Loucy (cell line): ENCODE results near the gene KLHL10.

Experiments
- CTCF ChIP-seq: fragments of 200-600 bp; sonication (generic); conservative IDR thresholded peaks from 2 replicates; pipeline ENCODE4 v1.5.1; 2014; ENCODE audit warnings: mild to moderate bottlenecking, antibody characterized with exemption, low read length
- EZH2phosphoT487 ChIP-seq: fragments of 200-600 bp; IDR thresholded peaks from 2 replicates; pipeline ENCODE4 v1.6.1; 2018; ENCODE audit warnings: antibody characterized with exemption, mild to moderate bottlenecking, moderate library complexity, borderline replicate concordance

- no peak for TF ChIP-seq CTCF
- TF ChIP-seq EZH2phosphoT487 = no peak
Observed at GRCh38 chr17:41806685-41807445, 30.8 kb upstream of the KLHL10 start.
